KG1 (cell line): ENCODE measurements around the gene RBM12.

ENCODE experiments used
- DNase-seq: peaks from one replicate; lab custom pipeline; 2025; lab: John Stamatoyannopoulos, UW

The RBM12 gene

DNA sequence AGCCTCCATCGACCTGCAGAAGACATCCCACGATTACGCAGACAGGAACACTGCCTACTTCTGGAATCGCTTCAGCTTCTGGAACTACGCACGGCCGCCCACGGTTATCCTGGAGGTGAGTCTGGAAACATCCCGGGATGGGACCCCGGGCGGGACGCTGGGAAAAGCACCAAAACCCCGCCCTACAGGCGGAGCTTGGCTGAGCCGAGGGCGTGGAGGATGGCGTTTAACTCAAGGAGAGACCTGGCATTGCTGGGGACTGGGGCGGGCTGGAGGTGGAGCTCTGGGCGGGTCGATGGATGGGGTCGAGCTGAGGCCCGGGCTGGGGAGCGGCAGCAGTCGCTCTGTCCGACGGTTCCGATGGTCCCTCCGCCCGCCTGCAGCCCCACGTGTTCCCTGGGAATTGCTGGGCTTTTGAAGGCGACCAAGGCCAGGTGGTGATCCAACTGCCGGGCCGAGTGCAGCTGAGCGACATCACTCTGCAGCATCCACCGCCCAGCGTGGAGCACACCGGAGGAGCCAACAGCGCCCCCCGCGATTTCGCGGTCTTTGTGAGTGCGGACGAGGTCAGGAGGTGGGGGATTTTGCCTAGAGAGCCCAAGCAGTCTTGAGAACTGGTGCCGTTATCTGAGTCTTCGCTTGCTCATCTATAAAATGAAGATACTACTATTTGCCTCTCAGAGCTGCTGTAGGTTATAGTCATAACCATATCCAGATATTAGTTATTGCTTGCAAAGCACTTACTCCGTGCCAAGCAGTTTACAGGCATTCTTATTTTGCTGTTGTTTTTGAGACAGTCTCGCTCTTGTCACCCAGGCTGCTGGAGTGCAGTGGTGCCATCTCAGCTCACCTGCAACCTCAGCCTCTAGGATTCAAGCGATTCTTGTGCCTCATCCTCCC, 45.3 kb downstream of the RBM12 start:
- DNase-seq, result peak; percentile 59

- no peak for DNase-seq
Measured at GRCh38 chr20:35618263-35619131, 46.2 kb downstream of the RBM12 start.

DNA sequence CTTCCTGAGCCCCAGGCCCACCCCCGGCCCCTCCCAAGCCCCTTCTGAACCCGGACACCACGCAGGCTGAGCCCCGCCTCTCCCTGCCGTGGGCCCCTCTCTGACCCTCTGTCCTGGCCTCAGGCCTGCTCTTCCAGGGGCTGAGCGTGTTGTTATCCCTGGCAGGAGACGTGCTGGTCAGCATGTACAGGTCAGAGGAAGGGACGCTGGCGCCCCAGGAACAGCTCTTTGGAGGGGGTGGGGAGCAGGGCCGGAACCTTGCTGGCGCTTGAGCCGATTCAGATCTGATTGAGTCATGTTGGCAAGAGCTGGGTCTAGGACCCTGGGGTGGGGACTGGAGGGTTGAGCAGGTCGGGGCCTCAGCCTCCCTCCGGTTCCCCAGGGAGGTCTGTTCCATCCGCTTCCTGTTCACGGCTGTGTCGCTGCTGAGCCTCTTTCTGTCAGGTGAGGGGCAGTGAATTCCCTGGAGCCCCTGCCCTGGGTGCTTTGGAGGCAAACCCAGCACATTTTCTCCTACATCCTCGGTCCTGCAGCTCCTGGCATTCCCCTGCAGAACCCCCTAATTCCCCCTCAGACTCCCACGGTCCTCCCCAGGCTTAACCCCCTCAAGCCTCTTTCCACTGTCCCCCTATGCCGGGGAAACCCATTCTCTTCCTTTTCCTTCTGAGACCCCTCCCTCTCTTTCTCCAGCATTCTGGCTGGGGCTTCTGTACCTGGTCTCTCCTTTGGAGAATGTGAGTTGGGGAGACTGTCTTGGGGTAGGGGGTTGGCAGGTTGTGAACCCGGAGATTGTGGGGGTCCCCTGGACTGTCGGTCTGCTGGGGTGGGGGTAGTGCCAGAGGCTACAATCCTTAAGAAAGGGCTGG, 47.1 kb downstream of the RBM12 start:
- no peak for DNase-seq

GRCh38 chr20:35616465-35617396, 48.0 kb downstream of the RBM12 start:
- DNase-seq, result no peak

DNA sequence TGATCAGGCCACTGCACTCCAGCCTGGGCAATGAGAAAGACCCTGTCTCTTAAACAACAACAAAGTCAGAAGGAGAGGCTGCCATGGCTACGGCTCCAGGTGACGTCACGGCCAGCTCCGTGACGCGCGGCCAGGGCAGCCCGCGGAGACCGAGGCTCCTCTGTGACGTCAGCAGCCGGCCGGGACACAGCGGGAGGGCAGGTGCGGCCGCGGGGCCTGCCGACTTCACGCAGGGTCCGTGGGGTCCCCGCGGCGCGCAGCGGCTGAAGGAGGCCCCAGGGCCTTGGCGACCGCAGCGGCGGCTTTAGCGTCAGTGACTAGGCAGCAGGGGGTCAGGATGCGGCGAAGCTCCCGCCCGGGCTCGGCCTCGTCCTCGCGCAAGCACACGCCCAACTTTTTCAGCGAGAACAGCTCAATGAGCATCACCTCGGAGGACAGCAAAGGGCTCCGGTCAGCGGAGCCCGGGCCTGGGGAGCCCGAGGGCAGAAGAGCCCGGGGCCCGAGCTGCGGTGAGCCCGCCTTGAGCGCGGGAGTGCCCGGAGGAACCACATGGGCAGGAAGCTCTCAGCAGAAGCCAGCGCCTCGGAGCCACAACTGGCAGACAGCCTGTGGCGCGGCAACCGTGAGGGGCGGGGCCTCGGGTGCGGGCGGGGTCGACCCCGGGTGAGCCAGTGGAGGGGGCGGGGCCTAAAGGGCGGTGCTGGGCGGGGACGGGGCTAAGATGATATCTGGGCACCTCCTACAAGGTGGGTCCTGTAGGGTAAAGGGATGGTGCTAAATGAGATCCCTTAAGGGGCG, 48.8 kb downstream of the RBM12 start, which contains the start of gene SPAG4:
TSS of gene SPAG4 (plus strand) at position 163 of the 798 bp plus-strand sequence. CDS start at position 338, 175 bp downstream.
- DNase-seq, result peak; percentile 94

GRCh38 chr20:35611482-35611881, 53.2 kb downstream of the RBM12 start:
- no peak for DNase-seq

DNA sequence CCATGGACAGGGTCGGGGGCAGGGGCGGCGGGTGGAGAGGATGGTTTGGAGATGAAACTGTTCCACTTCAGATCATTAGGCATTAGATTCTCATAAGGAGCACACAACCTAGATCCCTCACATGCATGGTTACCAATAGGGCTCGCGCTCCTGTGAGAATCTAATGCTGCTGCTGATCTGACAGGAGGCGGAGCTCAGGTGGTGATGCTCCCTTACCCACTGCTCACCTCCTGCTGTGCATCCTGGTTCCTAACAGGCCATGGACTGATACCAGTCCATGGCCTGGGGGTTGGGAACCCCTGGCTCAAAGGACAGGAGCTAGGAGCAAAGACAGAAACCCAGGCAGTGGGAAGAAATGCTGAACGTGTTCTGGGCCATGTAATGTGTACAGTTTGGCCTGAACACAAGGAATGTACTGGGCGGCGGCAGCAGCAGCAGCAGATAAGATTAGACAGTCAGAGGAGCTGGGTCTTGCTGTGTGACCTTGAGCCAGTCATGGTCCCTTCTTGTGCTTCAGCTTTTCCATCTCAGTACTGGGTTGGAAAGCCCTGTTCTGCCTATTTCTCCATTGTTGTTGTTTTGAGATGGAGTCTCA, 53.8 kb downstream of the RBM12 start:
- DNase-seq, result no peak

GRCh38 chr20:35607003-35607735, 57.5 kb downstream of the RBM12 start:
- DNase-seq, result no peak

- no peak for DNase-seq
Measured at GRCh38 chr20:35606127-35606526, 58.6 kb downstream of the RBM12 start.

DNA sequence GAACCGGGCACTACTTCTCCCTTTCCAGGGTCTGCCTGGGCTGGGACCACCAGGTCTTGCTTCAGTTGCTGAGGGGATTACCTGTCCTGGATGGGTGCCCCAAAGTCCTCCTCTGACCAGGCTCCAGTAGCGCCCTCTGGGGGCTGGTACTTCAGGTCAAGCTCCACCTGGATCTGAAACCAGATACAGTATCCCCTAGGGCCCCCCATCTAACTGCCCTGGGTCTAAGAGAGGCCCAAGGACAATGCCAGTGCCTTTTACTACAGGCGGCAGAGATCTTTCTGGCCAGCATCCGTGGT, 60.3 kb downstream of the RBM12 start:
- no peak for DNase-seq

DNA sequence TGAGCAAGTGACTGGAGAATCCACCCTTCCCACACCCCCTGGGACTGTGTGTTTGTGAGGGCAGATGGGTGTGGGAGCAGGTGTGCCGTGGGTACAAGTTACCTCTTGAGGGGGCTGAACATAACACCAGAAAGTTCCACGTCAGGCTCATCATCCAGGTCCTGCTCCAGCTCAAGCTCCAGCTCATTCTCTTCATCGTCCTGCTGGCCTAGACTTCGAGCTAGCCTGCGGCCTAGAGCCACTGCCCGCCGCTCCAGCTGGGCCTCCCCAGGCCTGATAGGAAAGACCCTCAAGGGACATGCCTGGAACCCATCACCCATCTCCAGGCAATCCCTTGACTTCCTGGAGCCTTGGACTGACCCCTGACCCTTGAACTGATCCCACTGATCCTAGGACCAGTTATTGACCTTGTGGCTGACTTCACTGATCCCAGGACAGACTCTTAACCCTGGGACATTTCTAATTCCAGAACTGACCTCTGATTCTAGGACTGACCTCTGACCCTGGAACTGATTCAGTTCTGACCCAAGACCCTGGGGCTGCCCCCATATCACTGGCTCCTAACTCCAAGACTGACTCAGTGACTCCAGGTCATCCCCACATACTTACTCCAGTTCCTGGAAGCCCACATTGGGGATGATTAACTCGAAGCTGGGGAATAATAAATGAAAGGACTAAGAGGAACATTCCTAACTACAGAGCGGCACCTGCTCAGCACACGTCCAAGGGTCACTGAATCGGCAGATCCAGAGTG, 60.8 kb downstream of the RBM12 start:
- DNase-seq, result no peak

- no peak for DNase-seq
Measured at GRCh38 chr20:35602851-35603495, 61.7 kb downstream of the RBM12 start.

- no peak for DNase-seq
Measured at GRCh38 chr20:35601990-35602389, 62.7 kb downstream of the RBM12 start.

GRCh38 chr20:35600993-35601973, 63.4 kb downstream of the RBM12 start:
- peak; percentile 46 for DNase-seq

GRCh38 chr20:35600176-35600992, 64.3 kb downstream of the RBM12 start:
- no peak for DNase-seq

DNA sequence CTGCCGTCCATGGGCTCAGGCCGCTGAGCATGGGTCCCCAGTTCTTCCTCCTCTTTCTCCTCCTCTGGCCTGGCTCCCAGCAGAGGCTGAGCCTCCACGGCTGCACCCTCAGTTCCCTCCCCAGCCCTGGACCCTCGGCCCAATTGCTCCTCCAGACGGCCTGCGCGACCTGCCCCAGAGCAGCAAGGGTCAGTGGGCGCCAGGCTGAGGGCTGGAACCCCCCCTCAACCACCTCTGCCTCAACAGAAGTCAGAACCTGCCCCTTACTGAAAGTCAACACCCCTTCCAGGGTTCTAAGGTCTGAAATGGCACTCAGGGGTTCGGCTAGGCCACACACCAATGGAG, 65.0 kb downstream of the RBM12 start:
- no peak for DNase-seq
